AG08396 (cell line): Measurements from ENCODE around the gene ZNF665.
"Not testable (repeated sequence)": the region's sequence is repeated elsewhere in the genome, so short reads cannot be mapped to it uniquely, and the experiment has no call there.

Experiments
- DNase-seq: peaks from one replicate; pipeline ENCODE4 v3.0.0; 2012; ENCODE audit warnings: low spot score, mixed read lengths

The ZNF665 gene

DNA sequence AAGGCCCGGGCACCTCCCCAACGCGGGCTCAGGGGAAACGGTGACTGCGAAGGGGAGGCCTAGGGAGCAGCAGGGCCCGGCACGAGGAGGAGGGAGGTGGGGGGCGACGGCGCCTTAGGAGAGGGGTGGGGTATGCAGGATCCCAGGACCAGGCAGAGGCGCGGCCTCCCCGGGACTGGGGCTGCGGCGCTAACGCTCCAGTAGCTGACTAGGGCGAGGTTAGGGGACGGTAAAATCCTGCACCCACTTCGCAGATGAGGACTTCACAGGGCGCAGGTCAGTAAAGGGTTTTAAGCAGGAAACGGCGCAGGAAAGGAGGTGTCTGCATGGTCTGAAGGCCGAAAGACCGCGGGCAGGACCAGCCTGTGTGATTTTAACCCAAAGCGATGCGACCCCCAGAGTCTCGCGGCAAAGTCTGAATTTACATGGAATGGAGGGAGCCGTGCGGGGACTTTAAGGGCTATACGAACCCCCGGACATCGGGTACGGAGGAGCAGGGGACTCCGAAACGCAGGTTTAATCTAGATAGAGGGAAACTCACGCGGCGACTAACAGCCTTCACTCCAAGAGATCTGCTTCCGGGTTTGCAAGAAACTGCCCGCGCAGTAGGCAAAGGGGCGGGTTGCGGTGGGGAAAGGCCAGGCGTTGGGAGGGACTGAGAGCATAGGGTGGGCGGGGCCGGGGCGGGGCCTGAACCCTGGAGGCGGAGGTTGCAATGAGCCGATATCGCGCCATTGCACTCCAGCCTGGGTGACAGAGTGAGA is at the start of gene ZNF665:
ZNF665 (minus strand) TSS at position 588 of the 764 bp plus-strand sequence. CDS start 10,460 bp downstream, outside the sequence.
- peak; percentile 89 for DNase-seq

DNA sequence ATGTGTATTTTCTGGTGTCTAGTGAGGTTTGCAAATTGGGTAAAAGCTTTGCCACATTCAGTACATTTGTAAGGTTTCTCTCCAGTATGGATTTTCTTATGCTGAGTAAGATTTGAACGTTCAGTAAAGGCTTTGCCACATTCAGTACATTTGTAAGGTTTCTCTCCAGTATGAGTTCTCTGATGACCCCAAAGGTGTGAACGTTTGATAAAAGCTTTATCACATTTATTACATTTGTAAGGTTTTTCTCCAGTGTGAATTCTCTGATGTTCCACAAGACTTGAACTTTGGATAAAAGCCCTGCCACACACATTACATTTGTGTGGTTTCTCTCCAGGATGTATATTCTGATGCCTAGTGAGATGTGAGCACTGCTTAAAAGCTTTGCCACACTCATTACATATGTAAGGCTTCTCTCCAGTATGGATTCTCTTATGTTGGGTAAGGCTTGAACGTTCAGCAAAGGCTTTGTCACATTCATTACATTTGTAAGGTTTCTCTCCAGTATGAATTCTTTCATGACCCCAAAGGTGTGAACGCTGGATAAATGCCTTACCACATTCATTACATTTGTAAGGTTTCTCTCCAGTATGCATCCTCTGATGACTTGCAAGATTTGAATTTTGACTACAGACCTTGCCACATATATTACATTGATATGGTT is 44.1 kb upstream of the ZNF665 start:
- DNase-seq = no peak

DNA sequence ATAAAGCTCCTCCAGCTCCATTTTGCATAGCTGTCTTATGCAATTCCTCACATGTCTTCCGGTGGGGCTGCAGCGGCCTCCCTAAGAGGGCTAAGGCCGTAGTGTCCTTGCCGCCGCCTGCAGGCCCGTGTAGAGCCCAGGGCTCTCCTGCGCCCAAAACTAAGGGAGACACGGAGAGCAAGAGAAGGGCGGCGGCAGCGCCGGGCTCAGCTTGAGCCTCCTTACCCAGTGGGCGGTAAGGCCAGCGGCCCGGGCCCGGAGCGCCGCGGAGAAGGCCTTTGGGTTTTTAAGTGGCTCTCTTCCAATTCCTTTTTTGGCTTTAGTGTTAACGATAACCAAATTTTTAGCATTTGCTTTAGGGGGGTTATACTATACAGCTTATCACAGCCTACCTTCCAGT is 31.4 kb upstream of the ZNF665 start:
- no peak for DNase-seq

DNA sequence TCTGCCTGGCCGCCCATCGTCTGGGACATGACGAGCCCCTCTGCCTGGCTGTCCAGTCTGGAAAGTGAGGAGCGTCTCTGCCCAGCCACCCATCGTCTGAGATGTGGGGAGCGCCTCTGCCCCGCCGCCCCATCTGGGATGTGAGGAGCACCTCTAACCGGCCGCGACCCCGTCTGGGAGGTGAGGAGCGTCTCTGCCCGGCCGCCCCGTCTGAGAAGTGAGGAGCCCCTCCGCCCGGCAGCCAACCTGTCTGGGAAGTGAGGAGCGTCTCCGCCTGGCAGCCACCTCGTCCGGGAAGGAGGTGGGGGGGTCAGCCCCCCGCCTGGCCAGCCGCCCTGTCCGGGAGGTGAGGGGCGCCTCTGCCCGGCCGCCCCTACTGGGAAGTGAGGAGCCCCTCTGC is 29.6 kb upstream of the ZNF665 start:
- DNase-seq = not testable (repeated sequence)

DNA sequence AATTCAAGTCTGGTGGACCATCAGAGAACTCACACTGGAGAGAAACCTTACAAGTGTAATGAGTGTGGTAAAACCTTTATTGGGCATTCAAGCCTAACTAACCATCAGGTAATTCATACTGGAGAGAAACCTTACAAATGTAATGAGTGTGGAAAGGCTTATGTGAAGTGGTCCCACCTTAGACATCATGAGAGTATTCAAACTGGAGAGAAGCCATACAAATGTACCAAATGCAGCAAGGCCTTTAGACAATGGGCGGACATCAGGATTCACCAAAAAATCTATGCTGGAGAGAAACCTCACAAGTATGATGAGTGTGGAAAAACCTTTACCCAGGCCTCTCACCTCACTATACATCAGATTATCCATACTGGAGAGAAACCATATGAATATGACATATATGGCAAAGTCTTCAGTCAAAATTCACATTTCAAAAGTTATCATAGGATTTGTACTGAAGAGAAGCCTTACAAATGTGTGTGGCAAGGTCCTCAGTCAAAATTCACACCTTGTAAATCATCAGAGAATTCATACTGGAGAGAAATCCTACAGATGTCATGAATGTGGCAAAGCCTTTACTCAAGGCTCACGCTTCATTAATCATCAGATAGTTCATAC is 19.7 kb upstream of the ZNF665 start:
- DNase-seq = no peak

DNA sequence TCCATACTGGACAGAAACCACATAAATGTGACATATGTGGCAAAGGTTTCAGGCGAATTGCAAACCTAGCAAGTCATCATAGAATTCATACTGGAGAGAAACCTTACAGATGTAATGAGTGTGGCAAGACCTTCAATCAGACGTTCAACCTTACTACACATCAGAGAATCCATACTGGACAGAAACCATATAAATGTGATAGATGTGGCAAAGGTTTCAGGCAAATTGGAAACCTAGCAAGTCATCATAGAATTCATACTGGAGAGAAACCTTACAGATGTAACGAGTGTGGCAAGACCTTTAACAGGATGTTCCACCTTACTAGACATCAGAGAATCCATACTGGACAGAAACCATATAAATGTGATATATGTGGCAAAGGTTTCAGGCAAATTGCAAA is 18.4 kb upstream of the ZNF665 start:
- not testable (repeated sequence) for DNase-seq

DNA sequence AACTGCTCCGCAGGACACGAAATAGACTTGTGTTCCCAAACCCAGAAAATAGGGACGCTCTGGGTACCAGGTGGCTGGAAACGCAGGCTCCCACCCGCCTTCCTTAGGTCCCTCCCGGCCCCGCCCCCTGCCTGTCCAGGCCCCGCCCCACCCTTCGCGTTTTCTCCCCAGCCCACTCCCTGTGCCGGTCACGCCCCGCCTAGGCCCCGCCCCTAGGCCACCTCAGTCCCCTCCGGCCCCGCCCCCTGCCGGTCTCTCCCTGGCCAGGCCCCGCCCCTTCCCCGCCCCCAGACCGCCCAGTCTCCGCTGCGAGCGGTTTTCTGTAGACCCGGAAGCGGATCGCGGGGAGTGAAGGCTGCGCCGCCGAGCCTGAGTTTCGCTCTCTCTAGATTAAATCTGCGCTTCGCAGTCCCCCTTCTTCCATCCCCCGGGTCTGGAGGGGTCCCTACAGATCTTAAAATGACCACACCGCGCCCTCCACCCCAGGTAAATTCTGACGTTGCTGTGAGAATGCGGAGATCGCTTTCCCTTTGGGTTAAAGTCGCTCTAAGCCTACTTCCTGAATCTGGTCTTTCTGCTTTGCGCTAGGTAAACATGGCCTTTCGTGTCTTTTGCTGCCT is 3.7 kb upstream of the ZNF665 start:
- peak; percentile 99 for DNase-seq

DNA sequence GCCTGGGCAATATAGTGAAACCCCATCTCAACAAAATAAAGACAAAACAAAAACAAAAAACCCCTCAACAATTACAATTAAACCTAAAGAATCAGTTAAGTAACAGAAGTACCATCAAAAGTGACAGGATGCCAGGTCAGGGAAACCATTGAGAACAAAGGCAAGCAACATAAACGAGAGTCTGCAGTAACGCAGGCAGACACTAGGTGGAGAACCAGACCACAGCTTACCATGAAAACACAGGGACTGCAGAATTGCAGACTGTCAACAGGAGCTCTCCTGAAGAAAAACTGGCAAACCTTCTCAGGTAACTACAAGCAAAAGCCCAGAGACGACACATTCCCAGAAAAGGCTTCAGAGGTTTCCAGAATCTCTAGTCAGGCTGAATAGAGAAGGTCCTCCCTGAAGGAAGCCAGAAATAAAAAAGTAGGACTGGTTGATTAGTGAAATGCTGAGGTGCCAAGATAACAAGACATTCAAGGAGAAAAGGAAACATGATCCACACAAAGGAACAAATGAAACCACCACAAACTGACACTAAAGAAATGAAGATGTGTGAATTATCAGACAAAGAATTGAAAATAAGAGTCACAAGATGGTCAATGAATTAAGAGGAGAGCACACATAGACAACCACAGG is 2.2 kb upstream of the ZNF665 start:
- DNase-seq = peak; percentile 77

DNA sequence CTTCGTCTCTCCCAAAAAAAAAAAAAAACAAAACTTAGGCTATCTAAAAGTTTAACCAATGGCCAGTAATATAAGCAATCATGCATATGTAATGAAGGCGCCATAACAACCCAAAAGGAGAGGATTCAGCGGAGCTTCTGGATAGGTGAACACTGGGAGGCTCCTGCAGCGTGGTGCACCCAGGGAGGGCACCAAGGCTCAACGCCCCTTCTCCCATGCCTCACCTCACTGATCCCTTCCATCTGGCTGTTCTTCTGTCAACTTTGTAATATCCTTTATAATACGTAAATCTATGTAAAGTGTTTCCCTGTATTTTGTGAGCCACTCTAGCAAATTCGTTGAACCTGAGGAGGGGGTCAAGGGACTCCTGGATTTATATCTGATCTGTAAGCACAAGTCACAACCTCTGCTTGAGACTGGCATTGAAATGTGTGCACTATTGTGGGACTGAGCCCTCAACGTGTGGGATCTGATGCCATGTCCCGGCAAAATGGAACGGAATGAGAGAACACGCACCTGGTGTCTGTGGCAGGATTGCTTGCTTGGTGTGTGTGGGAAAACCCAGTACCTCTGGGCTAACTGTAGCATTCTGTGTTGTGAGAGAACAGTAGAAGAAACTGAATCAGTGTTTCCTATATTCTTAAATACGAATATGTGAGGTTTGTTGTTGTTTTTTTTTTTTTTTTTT is 521 bp upstream of the ZNF665 start:
- no peak for DNase-seq

DNA sequence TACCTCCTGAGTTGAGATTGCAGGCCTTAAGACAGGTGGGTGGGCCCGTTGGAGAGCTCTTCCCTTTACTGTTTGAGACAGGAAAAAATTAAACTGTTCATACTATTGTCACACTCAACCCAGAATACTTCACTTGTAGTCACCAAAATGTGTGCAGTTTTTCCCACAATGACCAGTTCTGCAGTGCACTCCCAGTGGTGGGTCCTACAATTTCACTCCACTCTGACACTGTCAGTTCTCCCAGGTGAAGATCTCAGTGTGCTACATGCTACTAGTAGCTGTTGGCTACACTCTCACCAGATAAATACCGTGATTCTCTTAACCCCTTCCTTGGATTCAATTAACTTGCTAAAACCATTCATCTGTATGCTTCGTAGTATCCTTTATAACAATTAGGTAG is 2.9 kb downstream of the ZNF665 start:
- no peak for DNase-seq

DNA sequence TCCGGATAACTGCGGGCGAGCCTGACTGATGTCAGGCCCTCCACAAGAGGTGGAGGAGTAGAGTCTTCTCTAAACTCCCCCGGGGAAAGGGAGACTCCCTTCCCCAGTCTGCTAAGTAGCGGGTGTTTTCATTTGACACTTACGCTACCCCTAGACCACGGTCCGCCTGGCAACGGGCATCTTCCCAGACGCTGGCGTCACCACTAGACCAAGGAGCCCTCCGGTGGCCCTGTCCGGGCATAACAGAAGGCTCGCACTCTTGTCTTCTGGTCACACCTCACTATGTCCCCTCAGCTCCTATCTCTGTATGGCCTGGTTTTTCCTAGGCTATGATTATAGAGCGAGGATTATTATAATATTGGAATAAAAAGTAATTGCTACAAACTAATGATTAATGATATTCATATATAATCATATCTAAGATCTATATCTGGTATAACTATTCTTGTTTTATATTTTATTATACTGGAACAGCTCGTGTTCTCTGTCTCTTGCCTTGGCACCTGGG is 3.4 kb downstream of the ZNF665 start:
- not testable (repeated sequence) for DNase-seq

DNA sequence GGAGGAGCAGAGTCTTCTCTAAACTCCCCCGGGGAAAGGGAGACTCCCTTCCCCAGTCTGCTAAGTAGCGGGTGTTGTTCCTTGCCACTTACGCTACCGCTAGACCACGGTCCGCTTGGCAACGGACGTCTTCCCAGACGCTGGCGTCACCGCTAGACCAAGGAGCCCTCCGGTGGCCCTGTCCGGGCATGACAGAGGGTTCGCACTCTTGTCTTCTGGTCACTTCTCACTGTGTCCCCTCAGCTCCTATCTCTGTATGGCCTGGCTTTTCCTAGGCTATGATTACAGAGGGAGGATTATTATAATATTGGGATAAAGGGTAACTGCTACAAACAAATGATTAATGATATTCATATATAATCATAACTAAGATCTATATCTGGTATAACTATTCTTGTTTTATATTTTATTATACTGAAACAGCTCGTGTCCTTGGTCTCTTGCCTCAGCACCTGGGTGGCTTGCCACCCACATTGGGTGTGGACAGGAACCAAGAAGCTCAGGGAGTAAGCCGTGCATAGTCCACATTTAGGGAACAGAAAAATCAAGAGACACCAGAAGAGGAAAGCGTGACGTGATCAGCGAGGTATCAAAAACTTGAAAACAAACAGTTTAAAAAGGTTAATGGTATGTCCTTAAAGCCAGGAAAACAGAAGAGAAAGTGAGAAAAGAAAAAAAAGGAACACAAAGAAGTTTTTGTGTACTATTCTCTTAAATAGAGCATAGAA is 7.8 kb downstream of the ZNF665 start:
- not testable (repeated sequence) for DNase-seq

DNA sequence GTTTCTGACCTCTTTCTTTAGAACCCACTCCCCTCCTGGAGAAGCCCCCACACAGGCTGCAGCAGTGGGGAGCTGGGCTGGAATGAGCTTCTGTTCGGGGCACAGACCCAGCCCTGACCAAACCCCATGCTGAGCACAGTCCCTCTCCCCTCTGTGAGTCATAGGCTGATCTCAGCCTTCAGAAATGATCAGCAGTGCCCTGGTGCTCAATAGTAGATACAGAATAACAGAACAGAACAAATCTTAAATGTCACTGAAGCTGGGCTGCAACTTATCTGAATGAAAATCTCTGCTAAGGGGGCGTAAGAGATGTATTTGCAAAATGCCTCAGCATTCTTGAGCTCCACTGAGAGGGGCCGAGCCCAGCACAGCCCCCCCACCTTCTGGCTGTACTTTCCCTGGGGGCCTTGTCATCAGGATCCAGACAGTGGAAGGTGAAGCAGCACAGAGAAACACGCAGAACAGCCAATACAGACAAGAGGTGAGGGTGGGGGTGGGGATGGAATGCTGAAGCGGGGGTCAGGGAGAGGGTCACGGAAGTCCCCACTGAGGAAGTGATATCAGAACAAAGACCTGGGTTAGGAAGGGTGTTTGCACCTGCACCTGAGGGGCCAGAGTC is 9.9 kb downstream of the ZNF665 start:
- DNase-seq = peak; percentile 62

DNA sequence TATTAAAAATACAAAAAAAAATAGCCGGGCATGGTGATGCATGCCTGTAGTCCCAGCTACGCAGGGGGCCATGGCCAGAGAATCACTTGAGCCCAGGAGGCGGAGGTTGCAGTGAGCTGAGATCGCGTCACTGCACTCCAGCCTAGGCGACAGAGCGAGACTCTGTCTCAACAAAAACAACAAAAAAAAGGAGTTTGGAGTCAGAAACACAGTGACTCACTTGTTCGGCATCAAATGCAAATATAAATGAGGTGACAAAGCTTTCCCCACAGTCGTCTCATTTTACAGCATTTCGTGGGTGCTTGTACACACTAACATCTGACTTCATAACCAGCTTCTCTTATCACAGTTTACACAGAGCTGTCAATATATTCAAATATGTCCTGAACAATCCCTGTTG is 11.0 kb downstream of the ZNF665 start:
- no peak for DNase-seq

DNA sequence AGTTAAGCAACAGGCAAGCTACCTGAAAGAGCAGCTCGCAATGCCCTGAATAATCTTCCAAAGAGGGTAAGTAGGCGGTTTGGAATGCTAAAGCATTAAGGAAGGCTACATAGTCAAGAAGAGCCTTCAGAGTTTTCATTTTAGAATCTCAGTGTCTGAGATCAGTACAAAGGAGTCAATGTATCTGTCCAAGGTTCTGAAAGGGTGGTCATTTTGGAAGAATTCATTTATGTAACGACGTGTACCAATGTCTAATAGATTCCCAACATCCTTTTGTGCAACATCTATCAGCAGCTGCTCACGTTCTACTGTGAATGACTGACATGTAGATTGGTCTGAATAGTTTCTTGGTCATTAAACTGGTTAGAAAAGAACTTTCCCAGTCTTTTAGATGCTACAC is 15.2 kb downstream of the ZNF665 start:
- no peak for DNase-seq

DNA sequence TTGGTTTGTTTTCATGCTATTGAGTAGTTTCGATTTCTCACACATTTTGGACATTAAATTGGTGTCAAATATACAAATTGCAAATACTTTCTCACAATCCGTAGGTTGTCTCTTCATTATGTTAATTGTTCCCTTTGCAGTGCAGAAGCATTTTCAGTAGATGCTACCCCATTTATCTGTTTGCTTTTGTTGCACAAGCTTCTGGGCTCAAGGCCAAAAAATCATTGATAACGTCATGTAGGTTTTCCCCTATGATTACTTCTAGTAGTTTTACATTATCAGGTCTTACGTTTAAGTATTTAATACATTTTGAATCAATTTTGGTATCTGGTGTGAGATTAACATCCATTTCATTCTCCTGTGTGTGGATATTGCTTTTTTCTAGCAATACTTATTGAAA is 20.3 kb downstream of the ZNF665 start:
- no peak for DNase-seq

DNA sequence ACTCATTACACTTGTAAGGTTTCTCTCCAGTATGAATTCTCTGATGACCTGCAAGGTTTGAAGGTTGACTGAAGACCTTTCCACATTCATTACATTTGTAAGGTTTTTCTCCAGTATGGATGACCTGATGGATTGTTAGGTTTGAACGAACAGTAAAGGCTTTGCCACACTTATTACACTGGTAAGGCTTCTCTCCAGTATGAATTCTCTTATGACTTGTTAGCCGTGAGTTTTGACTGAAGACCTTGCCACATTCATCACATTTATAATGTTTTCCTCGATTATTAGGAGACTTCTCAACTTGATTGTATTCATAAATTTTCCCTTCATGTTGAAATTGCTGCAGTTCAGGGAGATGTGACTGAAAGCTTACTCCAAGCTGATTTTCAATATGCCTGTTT is 27.5 kb downstream of the ZNF665 start:
- DNase-seq = no peak

DNA sequence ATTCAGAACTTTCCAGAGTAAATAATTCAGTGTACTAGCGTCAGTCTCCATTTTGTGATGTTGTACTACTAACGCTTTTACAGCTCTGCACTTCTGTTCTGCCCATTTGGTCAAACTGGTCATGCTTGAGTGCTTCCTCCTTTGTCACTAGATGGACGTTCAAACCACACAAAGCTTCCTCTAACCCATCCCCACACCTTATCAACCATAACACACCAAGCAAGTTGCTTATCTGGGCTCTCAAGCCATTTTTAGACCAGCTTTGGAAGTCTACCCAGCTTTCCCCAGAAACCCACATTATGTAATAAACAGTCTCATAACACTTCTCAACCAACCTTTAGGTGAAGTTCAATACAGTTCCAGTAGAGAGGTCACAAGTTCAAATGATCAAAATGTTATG is 32.0 kb downstream of the ZNF665 start:
- no peak for DNase-seq

DNA sequence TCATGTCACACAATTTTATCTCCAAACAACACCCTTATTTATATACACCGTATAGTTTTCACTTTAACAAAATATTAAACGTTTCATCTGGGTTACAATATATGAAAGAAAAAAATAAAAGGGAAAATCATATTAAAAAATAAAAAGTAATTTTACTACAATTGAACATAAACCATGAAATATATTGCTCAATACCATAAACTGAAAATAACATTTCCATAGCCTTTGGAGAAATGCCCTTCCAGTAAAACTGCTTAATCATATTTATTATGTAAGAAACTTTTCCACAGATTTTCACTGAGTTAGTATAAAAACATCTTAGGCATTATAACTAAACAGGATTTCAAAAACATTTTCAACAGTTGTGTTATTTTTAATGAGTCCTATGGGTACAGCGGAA is 32.8 kb downstream of the ZNF665 start:
- DNase-seq = no peak

DNA sequence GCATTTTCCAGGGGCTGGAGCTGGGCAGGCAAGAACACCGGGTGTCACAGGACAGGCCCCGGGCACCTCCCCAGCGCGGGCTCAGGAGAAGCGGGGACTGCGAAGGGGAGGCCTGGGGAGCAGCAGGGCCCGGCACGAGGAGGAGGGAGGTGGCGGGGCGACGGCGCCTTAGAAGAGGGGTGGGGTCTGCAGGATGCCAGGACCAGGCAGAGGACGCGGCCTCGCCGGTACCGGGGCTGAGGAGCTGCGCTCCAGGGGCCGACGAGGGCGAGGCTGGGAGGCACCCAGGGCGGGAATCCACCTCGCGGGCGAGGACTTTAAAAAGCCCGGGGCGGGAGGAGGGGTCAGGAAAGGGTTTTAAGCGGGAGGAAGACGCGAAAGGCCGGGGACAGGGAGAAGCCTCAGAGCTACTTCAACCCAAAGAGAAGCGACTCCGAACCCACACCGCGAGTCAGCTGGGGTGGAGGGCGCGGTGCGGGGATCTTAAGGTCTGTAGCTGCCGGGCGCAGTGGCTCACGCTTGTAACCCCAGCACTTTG is 35.0 kb downstream of the ZNF665 start:
- peak; percentile 41 for DNase-seq
